Adrenal gland (tissue), 12 donors: ENCODE results near the gene FGF21. TPM values are rescaled to one million over a fixed set of nuclear protein-coding genes. Genes with fewer than 3 reads are reported as not detected.

Experiments
- DNase-seq, 7 donors: peaks; one replicate each; pipeline ENCODE4 v3.0.0-alpha.2; 2019 to 2020
- H3K27ac ChIP-seq, 5 donors: fragments of 200-600 bp; sonication (generic) in 4 of 5; 1 replicate in 3 of 5; 2 replicates in 2 of 5; pipeline versions ENCODE4 v1.5.1 to v1.8.0; 2016 to 2020; ENCODE audit warnings: mild to moderate bottlenecking in 1 of 5
- H3K27me3 ChIP-seq: fragments of 200-600 bp; 2 replicates; pipeline ENCODE4 v1.8.0; 2021
- H3K36me3 ChIP-seq, 2 donors: fragments of 200-600 bp; replicated peaks in 1 of 2; 1 replicate in 1 of 2; 2 replicates in 1 of 2; pipeline versions ENCODE4 v1.5.1 to v1.8.0; 2018 to 2022
- H3K4me1 ChIP-seq, 2 donors: fragments of 200-600 bp; replicated peaks in 1 of 2; 1 replicate in 1 of 2; 2 replicates in 1 of 2; pipeline versions ENCODE4 v1.5.1 to v1.8.0; 2018 to 2021
- H3K4me3 ChIP-seq, 4 donors: fragments of 200-600 bp; sonication (generic) in 3 of 4; one replicate each; pipeline ENCODE4 v1.5.1; 2016 to 2018
- H3K9me3 ChIP-seq, 3 donors: fragments of 200-600 bp; sonication (generic) in 1 of 3; replicated peaks in 1 of 3; 1 replicate in 2 of 3; 2 replicates in 1 of 3; pipeline versions ENCODE4 v1.5.1 to v1.8.0; 2016 to 2021
- CTCF ChIP-seq, 6 experiments: fragments of 450-650 bp in 4 of 6; fragments of 200-600 bp in 2 of 6; sonication (generic) in 1 of 6; IDR thresholded peaks; 1 replicate in 5 of 6; 2 replicates in 1 of 6; pipeline versions ENCODE4 v1.5.1 to v1.8.0; 2016 to 2021; ENCODE audit warnings: antibody characterized with exemption in 6 of 6, mild to moderate bottlenecking in 2 of 6, moderate library complexity in 1 of 6
- POLR2A ChIP-seq, 2 donors: fragments of 450-650 bp; IDR thresholded peaks; one replicate each; pipeline ENCODE4 v1.6.1; 2017; ENCODE audit warnings: antibody characterized with exemption in 2 of 2, mild to moderate bottlenecking in 2 of 2, moderate library complexity in 1 of 2
- WGBS, 4 donors: extraction: QIAGEN DNeasy Blood & Tissue Kit in 2 of 4; methylation state at CpG; one replicate each; pipeline versions ENCODE4 v1.1.5 to v1.1.7; 2013 to 2017; 5-methylcytosine and 5-hydroxymethylcytosine counted together
- intact Hi-C, 2 donors: fragments of 100-400 bp; cut with DNase I; formaldehyde crosslinking; loops; one replicate each; pipeline versions ENCODE4 v1.14.1 to v1.15.0; 2022 to 2023
- polyA plus RNA-seq, 3 donors: library from polyadenylated mRNA; stranded (reverse); fragments of 200-250 nt in 2 of 3; fragments of 350-450 nt in 1 of 3; fragmentation: Illumina TruSeq in 1 of 3; extraction: RNeasy Lipid Tissue Mini Kit (QIAGEN cat#74804) in 1 of 3; gene quantifications; one replicate each; pipeline ENCODE4 v1.2.3, GENCODE V29; 2013 to 2014
- total RNA-seq, 9 donors: library from RNA; depleted of rRNA in 4 of 9; stranded (reverse); fragments of >200 nt in 4 of 9; fragments of 120-200 nt in 1 of 9; fragmentation: NEBNext Ultra II Directional in 1 of 9; extraction: Animal tissue kit (Norgen Biotek cat#: 25700) in 1 of 9; gene quantifications; one replicate each; pipeline versions ENCODE4 v1.1.0 to v1.2.4, GENCODE V29; 2013 to 2023
- donor health status: healthy with polysubstance abuse.
- donor health status: Bipolar disorder and iron deficiency.
- donor health status: DM: yes; HTN: yes; CAD: no.
- donor health status: DM: no; HTN: no; CAD: no.
- donor health status: DM: no; HTN: no; CAD: no.
- donor health status: DM: yes; HTN: yes; CAD: no.

FGF21 gene
- total and polyA plus RNA-seq, 12 donors, result not detected

DNA sequence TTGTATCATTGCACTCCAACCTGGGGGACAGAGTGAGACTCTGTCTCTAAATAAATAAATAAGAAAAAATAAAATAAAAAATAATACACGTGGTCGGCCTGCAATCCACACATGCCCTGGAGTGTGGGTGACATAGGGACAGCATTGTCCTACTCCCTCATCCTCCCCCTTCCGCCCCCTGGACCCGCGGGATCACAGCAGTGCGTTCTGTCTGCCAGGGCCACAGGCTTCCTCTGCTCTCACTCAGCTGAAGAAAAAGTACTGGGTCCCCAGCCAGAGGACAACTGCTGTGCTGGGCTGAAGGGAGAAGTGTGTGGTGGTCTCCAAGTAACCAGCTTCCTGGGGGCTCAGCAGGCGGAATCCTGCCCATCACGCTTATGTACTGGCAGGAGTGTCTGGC is 49.2 kb downstream of the FGF21 start:
- no peak overlapping the region for H3K4me3 ChIP-seq
- H3K27ac ChIP-seq, result no peak overlapping the region
- intact Hi-C loops, result no loop called here
- peaks cover 0 to 1% of the 10 kb centered on the region in 2 donors for H3K4me1 ChIP-seq
- TF ChIP-seq POLR2A (IDR thresholded peaks at IDR 0.05) (no peak), CTCF (IDR thresholded peaks at IDR 0.05) (no peak)
- DNase-seq, result no peak
- no peaks in the 10 kb centered on the region for H3K27me3 ChIP-seq
- no peaks in the 10 kb centered on the region for H3K36me3 ChIP-seq
- no peaks in the 10 kb centered on the region for H3K9me3 ChIP-seq
- 75 to 86% (median 78%) methylated on average over 8 of the region's 8 CpGs for WGBS, 4 donors

DNA sequence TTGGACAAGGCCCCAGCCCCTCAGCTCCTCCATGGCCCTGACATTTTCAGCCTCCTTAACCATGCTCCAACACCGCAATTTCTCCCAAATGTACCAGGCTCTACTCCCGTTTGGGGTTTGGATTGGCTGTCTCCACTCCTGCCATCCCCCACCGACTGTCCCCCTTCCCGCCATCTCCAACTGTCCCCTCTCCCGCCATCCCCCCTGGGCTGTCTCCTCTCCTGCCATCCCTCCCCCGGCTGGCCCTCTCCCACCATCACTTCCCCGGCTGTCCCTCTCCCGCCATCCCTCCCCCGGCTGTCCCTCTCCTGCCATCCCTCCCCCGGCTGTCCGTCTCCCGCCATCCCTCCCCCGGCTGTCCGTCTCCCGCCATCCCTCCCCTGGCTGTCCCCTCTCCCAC is 50.1 kb downstream of the FGF21 start:
- Histone ChIP-seq H3K27me3 (no peaks in the 10 kb centered on the region), H3K4me3 (no peak overlapping the region), H3K4me1 (peaks cover 7 to 11% of the 10 kb centered on the region in 2 donors), H3K27ac (no peak overlapping the region), H3K36me3 (no peaks in the 10 kb centered on the region), H3K9me3 (no peaks in the 10 kb centered on the region)
- intact Hi-C loops, result no loop called here
- no peak for DNase-seq
- TF ChIP-seq CTCF (IDR thresholded peaks at IDR 0.05) (no peak), POLR2A (IDR thresholded peaks at IDR 0.05) (no peak)
- 62 to 82% (median 75%) methylated on average over 7 to 15 of the region's 15 CpGs for WGBS, 4 donors

GRCh38 chr19:48806518-48806817 is 51.1 kb downstream of the FGF21 start:
- TF ChIP-seq POLR2A (IDR thresholded peaks at IDR 0.05) (no peak), CTCF (IDR thresholded peaks at IDR 0.05) (no peak)
- H3K4me1 ChIP-seq, result peaks cover 8 to 11% of the 10 kb centered on the region in 2 donors
- no peaks in the 10 kb centered on the region for H3K9me3 ChIP-seq
- H3K27me3 ChIP-seq, result no peaks in the 10 kb centered on the region
- H3K4me3 ChIP-seq, result no peak overlapping the region
- no peak overlapping the region for H3K27ac ChIP-seq
- DNase-seq, result peak in 3 of 7 donors; percentile 58 to 78 (median 61)
- WGBS, 4 donors, result 78 to 90% (median 82%) methylated on average over 3 to 5 of the region's 5 CpGs
- intact Hi-C loops, result no loop called here
- no peaks in the 10 kb centered on the region for H3K36me3 ChIP-seq

DNA sequence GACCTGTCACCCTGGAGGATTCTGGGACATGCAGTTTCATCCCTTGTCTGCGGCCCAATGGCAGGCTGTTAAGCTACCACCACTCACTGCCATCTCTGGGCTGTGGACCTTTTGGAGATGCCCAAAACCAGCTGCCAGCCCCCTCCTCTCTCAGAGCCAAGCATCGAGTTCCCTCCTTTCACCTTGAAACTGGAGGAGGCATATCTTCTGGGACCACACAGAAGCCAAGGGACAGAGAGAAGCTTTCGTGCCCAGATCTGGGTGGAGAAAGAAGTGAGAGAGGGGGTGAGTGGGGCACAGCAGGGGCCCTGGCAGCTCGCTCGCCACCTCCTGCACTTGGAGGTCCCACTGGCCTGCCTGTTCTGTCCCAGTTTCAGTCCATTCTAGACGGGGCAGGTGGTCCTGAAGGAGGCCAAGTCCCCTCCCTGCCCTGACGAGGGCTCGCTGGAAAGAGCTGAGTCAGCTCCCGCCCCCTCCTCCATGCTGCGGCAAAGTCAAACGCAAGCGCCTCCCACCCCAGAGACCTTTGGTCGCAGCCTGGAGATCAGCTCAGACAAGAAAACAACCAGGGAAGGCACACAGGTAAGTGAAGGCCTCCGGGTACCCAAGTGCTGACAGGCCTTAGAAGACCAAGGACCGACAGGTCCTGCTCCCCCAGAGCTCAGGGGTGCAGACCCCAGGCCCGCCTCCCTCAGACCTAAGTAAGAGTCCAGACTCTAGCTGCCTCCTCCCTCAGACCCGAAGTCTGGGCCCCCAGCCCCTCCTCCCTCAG is 51.7 kb downstream of the FGF21 start:
- intact Hi-C loops, result no loop called here
- WGBS, 4 donors, result 64 to 74% (median 72%) methylated on average over 7 to 17 of the region's 17 CpGs
- H3K4me1 ChIP-seq, result peaks cover 8 to 16% of the 10 kb centered on the region in 2 donors
- H3K27ac ChIP-seq, result no peak overlapping the region
- no peak overlapping the region for H3K4me3 ChIP-seq
- no peaks in the 10 kb centered on the region for H3K36me3 ChIP-seq
- H3K9me3 ChIP-seq, result no peaks in the 10 kb centered on the region
- DNase-seq, result peak in 2 of 7 donors; percentile 57 to 61
- no peaks in the 10 kb centered on the region for H3K27me3 ChIP-seq
- no peak for TF ChIP-seq CTCF (IDR thresholded peaks at IDR 0.05)
- no peak for TF ChIP-seq POLR2A (IDR thresholded peaks at IDR 0.05)
